GM18519 (cell line): ENCODE measurements around the gene WDR48.
"Not testable (repeated sequence)": the region's sequence is repeated elsewhere in the genome, so short reads cannot be mapped to it uniquely, and the experiment has no call there.

Experiments used
- ATAC-seq: cut with Tn5 transposase; IDR thresholded peaks from one replicate; pipeline ENCODE4 v1.9.1; 2021; ENCODE audit warnings: mild to moderate bottlenecking, moderate library complexity; ENCODE audit not compliant: unreplicated experiment, low FRiP score

Gene WDR48

GRCh38 chr3:39051649-39052561 lies at the start of gene WDR48, which contains the start of gene SCN11A:
TSS of gene WDR48 (plus strand) at chr3:39052016. CDS start at chr3:39052026, 10 bp downstream.
TSS of gene SCN11A (minus strand) at chr3:39051944. CDS start at chr3:38950362, 101,582 bp downstream.
- ATAC-seq, result peak; percentile 94

DNA sequence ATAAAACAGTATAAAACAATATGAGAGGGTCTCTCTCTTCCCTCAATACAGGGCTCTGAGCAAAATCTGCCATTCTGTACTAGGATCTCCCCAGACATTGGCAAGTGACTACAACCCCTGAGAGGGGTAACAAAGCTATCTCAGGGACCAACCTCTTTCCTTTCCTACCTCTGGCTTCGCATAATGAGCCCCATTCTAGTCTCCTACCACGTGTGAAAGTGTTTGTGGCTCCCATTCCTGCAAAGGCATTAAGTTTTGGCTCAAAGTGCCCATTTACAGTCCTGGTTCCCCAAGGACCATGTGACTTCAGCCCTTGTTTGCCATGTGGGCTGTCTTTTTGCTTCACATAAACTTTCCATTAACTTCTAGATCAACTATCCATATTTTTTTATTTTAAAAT lies 46.5 kb upstream of the WDR48 start:
- ATAC-seq, result no peak

DNA sequence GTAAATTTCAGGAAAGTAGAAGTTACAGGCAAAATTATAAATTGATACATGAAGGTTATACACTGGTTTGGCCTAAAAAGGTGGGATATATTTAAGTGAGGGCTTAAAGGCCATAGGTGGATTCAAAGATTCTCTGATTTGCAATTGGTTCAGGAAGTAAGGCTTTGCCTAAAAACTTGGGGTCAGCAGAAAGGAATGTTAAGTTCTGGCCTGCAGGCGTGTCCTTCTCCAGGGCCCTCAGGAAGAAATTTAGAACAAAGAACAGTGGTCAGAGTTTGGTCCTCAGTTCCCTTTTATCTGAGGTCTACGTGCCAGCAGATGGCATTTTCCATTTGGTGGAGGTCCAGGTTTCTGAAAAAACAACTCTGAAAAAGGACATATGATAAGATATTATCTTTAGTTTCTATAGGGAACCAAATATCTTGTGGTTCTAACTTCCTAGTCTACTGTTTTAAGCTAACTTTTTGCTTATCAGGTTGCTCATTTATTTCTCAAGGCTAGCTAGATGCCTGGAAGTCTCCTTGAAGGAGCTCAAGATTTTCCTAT lies 40.6 kb upstream of the WDR48 start:
- ATAC-seq, result no peak

- no peak for ATAC-seq
These were observed 38.5 kb upstream of the WDR48 start for GRCh38 chr3:39013289-39013688.

DNA sequence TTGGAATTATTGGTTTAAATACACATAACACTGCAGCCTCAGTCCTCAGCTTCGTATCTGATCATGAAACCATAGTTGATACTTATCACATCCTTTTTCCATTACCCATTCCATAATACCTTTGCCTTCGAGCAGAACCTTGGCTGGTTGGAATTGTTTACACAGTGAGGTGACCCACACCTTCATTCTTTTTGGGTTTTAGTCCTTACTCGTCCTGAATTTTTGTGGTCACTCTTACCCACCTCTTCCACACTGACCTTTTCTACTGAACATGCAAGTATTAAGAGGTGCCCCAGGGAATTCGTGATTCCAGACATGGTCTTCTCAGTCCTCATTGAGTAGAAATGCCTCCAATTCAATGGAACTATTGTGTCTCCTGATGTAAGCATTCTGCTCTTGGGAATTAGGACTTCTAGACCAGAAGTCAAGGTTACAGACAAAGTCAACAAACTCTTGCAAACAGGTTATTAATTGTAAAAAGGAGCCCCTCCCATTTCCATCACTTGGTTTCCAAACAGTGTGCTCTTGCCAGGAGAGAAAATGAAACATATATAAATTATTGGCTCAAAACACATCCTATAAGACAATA lies 37.8 kb upstream of the WDR48 start:
- ATAC-seq, result no peak

DNA sequence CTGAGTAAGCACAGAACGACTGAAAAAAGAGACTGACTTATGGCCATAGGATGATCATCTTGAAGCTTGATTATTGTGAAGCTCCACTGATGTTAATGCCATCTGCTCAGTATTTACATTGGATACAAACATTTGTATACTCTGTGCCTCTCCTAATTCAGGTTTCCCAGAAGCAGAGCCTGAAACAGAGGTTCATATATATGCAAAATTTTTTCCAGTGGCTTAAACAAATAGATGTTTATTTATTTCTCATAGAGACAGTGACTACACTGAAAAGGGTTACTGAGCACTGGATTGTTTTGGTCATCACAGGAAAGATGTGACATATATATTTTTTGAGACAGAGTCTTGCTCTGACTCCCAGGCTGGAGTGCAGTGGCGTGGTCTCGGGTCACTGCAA lies 36.4 kb upstream of the WDR48 start:
- no peak for ATAC-seq

GRCh38 chr3:39019299-39019698 lies 32.5 kb upstream of the WDR48 start:
- ATAC-seq, result no peak

DNA sequence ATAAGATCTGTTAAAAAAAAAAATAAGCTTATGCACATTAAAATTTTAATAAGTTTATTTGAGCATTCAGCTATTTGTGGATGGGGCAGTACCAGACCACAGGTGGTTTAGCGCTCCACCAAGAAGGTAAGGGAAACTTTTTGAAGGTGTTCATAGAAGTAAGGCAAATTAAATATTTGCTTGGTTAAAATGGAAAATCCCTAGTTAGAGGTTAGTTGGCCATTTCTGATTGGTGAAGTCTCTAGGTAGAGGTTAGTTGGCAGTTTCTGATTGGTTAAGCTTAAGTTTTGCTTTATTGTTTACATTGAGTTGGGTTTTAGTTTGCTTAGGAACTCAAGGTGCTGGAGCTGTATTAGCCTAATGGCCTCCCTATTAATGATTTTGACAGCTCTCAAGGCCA lies 30.8 kb upstream of the WDR48 start:
- no peak for ATAC-seq

DNA sequence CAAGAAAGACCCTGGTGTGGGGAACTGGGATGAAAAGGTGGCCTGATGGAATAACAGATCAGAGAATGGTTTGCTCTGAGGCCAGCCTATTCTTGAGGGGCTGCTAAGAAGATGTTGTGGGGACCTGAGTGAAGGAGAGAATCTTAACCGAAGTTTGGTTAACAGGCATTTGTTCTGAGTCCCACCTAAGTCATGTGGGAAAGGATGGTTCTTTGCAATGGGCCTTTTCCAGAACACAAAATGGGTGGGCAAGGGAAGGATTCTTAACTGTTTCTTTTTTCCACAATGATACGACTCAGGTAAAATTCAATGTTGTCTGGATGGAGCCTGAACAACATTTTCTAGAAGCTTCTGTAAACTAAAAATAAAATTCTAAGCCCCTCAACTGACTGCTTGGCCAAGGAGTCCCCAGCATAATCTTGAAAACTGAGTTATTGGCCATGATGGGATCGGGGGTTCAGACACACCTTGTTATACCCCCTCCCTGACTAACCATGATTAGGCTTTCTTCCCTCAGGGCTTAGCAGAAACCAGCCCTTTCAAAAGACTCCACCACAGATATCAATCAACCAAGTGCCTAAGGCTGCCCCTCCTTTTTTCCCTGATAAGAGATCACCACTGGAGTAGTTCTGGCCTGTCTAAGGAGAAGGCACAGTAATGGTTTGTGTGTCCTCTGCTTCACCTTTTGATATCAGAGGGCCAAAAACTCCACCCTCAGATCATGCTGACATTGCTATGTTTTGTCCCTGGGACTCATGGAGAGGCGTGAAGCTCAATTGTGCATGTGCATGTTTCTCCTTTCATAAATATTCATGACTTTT lies 30.1 kb upstream of the WDR48 start:
- no peak for ATAC-seq

DNA sequence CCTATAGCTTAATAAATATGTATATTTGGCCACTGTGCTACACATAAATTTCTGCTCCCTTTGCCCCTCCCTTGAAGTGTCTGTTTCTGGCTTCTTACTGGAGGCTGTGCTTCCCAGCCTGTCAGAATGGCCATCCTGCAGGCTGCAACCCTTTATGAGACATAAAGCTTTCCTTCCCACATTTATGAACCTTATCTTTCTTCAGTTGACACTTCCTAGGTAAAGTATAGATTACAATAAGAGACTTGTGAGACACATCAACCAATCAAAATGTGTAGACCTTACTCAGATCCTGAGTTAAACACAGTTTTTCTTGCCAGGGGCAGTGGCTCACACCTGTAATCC lies 29.6 kb upstream of the WDR48 start:
- no peak for ATAC-seq

GRCh38 chr3:39024497-39024896 lies 27.3 kb upstream of the WDR48 start:
- no peak for ATAC-seq

DNA sequence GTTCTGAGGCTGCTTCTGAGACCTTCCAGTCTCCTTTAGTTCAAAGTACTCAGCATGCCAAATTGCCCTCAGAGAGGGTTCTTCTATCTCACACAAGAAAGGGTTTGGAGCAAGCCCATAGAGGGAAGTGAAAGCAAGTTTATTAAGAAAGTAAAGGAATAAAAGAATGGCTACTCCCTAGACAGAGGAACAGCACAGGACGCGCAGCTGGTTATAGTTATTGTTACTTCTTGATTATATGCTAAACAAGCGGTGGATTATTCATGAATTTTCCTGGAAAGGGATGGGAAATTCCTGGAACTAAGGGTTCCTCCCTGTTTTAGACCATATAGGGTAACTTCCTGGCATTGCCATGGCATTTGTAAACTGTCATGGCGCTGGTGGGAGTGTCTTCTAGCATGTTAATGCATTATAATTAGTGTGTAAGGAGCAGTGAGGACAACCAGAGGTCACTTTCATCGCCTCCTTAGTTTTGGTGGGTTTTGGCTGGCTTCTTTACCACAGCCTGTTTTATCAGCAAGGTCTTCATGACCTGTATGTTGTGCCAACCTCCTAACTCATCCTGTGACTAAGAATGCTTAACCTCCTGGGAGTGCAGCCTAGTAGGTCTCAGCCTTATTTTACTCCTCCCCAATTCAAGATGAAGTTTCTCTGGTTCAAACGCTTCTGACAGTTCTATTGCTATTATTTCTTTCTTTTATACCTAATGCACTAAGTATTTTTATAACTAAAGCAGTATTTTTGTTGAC lies 26.4 kb upstream of the WDR48 start:
- no peak for ATAC-seq

DNA sequence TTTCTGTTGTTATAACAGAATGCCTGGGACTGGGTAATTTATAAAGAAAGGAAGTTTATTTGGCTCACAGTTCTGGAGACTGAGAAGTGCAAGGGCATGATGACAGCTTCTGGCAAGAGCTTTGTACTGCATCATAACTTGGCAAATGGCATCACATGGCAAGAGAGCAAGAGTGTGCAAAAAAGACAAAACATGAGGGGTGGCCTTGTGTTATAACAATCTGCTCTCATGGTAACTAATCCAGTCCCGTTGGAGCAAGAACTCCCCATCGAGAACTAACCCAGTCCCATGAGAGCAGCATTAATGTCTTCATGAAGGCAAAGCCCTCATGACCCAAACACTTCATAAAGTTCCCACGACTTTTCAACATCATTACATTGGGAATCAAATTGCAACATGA lies 23.3 kb upstream of the WDR48 start:
- no peak for ATAC-seq

GRCh38 chr3:39029556-39029955 lies 22.3 kb upstream of the WDR48 start:
- ATAC-seq, result no peak

- no peak for ATAC-seq
These were observed 13.7 kb upstream of the WDR48 start for GRCh38 chr3:39038165-39038564.

- no peak for ATAC-seq
These were observed 1.8 kb upstream of the WDR48 start for GRCh38 chr3:39050029-39050428.

DNA sequence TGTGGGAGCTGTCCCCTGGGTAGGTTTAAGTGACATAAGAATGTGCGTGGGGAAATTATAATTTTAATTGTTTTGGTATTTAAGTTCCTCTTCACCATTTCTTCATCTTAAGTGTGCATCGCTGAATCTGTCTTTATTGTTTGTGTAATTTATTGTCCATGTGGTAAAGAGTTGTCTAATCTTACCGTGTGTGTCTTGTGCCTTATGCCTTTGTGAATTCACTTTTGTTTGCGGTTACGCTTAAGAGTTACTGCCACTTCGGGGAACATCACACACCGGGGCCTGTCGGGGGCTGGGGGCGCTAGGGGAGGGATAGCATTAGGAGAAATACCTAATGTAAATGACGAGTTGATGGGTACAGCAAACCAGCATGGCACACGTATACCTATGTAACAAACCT lies 767 bp downstream of the WDR48 start:
- ATAC-seq, result no peak

DNA sequence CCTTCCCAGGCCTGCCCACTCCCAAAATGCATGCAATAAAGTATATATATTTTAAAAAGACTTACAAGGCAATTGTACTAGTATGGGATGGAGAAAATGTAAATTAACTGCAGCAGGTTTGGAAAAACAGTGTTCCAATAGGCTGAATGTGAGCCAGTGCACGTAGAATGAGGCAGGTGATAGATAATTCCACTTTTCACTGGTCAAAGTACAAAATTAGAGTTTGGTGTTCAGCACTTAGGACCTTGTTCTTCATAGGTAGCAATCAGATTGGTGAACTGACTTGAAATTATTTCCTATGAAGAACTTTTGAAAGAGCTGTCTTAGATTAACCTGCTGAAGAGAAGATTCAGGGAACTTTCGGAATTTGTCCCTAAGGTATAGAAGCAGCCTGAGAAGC lies 1.9 kb downstream of the WDR48 start:
- no peak for ATAC-seq

DNA sequence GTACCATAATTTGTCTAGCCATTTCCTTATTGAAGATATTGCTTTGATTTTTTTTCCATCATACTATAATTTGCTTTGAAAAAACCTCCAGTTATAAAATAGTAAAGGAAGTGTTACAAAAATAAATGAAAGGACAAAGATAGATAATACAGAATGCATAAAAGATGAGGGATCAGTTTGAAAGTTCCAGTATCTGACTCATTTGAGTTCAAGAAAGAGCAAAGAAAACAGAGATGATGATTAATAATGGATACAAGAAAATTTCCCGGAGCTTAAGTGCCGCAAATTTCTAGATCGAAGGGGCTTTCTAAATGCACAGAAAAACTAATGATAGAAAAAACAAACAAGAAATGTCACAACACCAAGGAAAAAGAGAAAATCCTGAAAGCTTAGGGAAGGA lies 4.3 kb downstream of the WDR48 start:
- no peak for ATAC-seq

GRCh38 chr3:39061228-39061627 lies 9.4 kb downstream of the WDR48 start:
- not testable (repeated sequence) for ATAC-seq
